MM.1S (cell line): ENCODE measurements around the gene TRIM63.

Experiments used
- CTCF ChIP-seq: fragments of 300-600 bp; sonication (generic); IDR thresholded peaks from 2 replicates; pipeline ENCODE4 v1.5.1; 2016; ENCODE audit warnings: antibody characterized with exemption, low read length, mixed read lengths
- EZH2phosphoT487 ChIP-seq: fragments of 300-600 bp; sonication (generic); IDR thresholded peaks from 2 replicates; pipeline ENCODE4 v1.6.1; 2018; ENCODE audit warnings: antibody characterized with exemption, low read length

GRCh38 chr1:26094677-26095383 is 27.4 kb upstream of the TRIM63 start:
- TF ChIP-seq CTCF (no peak), EZH2phosphoT487 (no peak)
